Liver (tissue), 9 donors: Measurements from ENCODE around the gene RBM33. TPM values are rescaled to one million over a fixed set of nuclear protein-coding genes. Genes with fewer than 3 reads are reported as not detected.

Experiments used
- DNase-seq: peaks from one replicate; pipeline ENCODE4 v3.0.0-alpha.2; 2017; ENCODE audit warnings: low spot score
- H3K27ac ChIP-seq, 2 donors: one replicate each; pipeline ENCODE4 v1.7.0; 2013; ENCODE audit warnings: inconsistent platforms in 2 of 2, low read length in 2 of 2, control low read depth in 1 of 2, low read depth in 1 of 2, mild to moderate bottlenecking in 1 of 2
- H3K27me3 ChIP-seq, 4 donors: one replicate each; pipeline versions ENCODE4 v1.6.1 to v1.7.0; 2013; ENCODE audit warnings: low read length in 3 of 4, inconsistent platforms in 1 of 4, mild to moderate bottlenecking in 1 of 4, moderate library complexity in 1 of 4; ENCODE audit not compliant: control insufficient read depth in 4 of 4, insufficient read depth in 4 of 4
- H3K36me3 ChIP-seq, 4 donors: one replicate each; pipeline versions ENCODE4 v1.6.1 to v1.7.0; 2013; ENCODE audit warnings: low read length in 3 of 4, mild to moderate bottlenecking in 3 of 4, low read depth in 1 of 4, moderate library complexity in 1 of 4; ENCODE audit not compliant: control insufficient read depth in 4 of 4, insufficient read depth in 3 of 4
- H3K4me1 ChIP-seq, 4 donors: one replicate each; pipeline versions ENCODE4 v1.6.1 to v1.7.0; 2013; ENCODE audit warnings: low read length in 3 of 4, mild to moderate bottlenecking in 3 of 4, moderate library complexity in 1 of 4; ENCODE audit not compliant: control insufficient read depth in 4 of 4, insufficient read depth in 4 of 4
- H3K4me3 ChIP-seq, 3 donors: one replicate each; pipeline versions ENCODE4 v1.6.1 to v1.7.0; 2013; ENCODE audit warnings: low read length in 3 of 3, control low read depth in 1 of 3, low read depth in 1 of 3, mild to moderate bottlenecking in 1 of 3
- H3K9ac ChIP-seq, 2 donors: one replicate each; pipeline ENCODE4 v1.7.0; 2013; ENCODE audit warnings: low read length in 2 of 2, mild to moderate bottlenecking in 2 of 2, moderate library complexity in 2 of 2, control low read depth in 1 of 2, low read depth in 1 of 2
- H3K9me3 ChIP-seq, 4 donors: one replicate each; pipeline versions ENCODE4 v1.6.1 to v1.7.0; 2013; ENCODE audit warnings: low read length in 3 of 4; ENCODE audit not compliant: control insufficient read depth in 4 of 4
- ATF3 ChIP-seq: IDR thresholded peaks from 2 replicates; pipeline ENCODE4 v1.6.1; 2016; ENCODE audit warnings: antibody characterized with exemption
- EGR1 ChIP-seq, 2 donors: IDR thresholded peaks; 2 replicates each; pipeline ENCODE4 v1.6.1; 2016 to 2018; ENCODE audit warnings: antibody characterized with exemption in 2 of 2, low read depth in 2 of 2
- FOXA1 ChIP-seq: IDR thresholded peaks from 2 replicates; pipeline ENCODE4 v1.6.1; 2016; ENCODE audit warnings: antibody characterized with exemption
- FOXA2 ChIP-seq: IDR thresholded peaks from 2 replicates; pipeline ENCODE4 v1.6.1; 2016; ENCODE audit warnings: antibody characterized with exemption
- HNF4G ChIP-seq: IDR thresholded peaks from 2 replicates; pipeline ENCODE4 v1.6.1; 2016; ENCODE audit warnings: antibody characterized with exemption
- JUND ChIP-seq, 2 donors: IDR thresholded peaks; 2 replicates each; pipeline ENCODE4 v1.6.1; 2016; ENCODE audit warnings: antibody characterized with exemption in 2 of 2
- NR2F2 ChIP-seq: IDR thresholded peaks from 2 replicates; pipeline ENCODE4 v1.6.1; 2016; ENCODE audit warnings: antibody characterized with exemption
- RAD21 ChIP-seq, 2 donors: IDR thresholded peaks; 2 replicates each; pipeline ENCODE4 v1.6.1; 2016; ENCODE audit warnings: antibody characterized with exemption in 2 of 2, mild to moderate bottlenecking in 2 of 2
- RXRA ChIP-seq, 2 donors: IDR thresholded peaks; 2 replicates each; pipeline ENCODE4 v1.6.1; 2017 to 2018; ENCODE audit warnings: antibody characterized with exemption in 2 of 2, mild to moderate bottlenecking in 1 of 2
- SP1 ChIP-seq: IDR thresholded peaks from 2 replicates; pipeline ENCODE4 v1.6.1; 2018; ENCODE audit warnings: antibody characterized with exemption, mild to moderate bottlenecking
- TAF1 ChIP-seq: conservative IDR thresholded peaks from 2 replicates; pipeline ENCODE4 v1.6.1; 2016; ENCODE audit warnings: antibody characterized with exemption, mild to moderate bottlenecking
- YY1 ChIP-seq: IDR thresholded peaks from 2 replicates; pipeline ENCODE4 v1.6.1; 2016; ENCODE audit warnings: antibody characterized with exemption, mild to moderate bottlenecking
- ZBTB33 ChIP-seq: IDR thresholded peaks from 2 replicates; pipeline ENCODE4 v1.6.1; 2016; ENCODE audit warnings: antibody characterized with exemption
- WGBS: extraction: QIAGEN DNeasy Blood & Tissue Kit; methylation state at CpG from one replicate; pipeline ENCODE4 v1.1.7; 2013; 5-methylcytosine and 5-hydroxymethylcytosine counted together
- polyA plus RNA-seq, 2 donors: library from polyadenylated mRNA; stranded (reverse) in 1 of 2; unstranded in 1 of 2; fragments of 200-250 nt in 1 of 2; fragments of >200 nt in 1 of 2; fragmentation: Nextera tagmentation in 1 of 2; extraction: Ambion mirVana in 1 of 2; gene quantifications; one replicate each; pipeline versions ENCODE4 v1.2.1 to v1.2.3, GENCODE V29; 2013 to 2015
- total RNA-seq, 2 donors: library from RNA; depleted of rRNA; stranded (reverse); fragments of >200 nt; gene quantifications; one replicate each; pipeline ENCODE4 v1.2.3, GENCODE V29; 2014
- TF ChIP-seq, protein P1 (sequence below): IDR thresholded peaks from 2 replicates; pipeline ENCODE4 v1.6.1; 2016; ENCODE audit warnings: antibody characterized with exemption, mild to moderate bottlenecking
- TF ChIP-seq, protein P2 (sequence below): fragments of 150-350 bp; IDR thresholded peaks from 2 replicates; pipeline ENCODE4 v1.5.1; 2017; ENCODE audit warnings: improper control_type of control experiment, low read depth, low read length; ENCODE audit not compliant: missing input control
- donor health status: healthy.
- donor health status: healthy.
- donor health status: healthy.
- donor health status: healthy.
- donor health status: healthy.

Gene RBM33
- total and polyA plus RNA-seq, 4 donors: 7.8 to 48.9 (median 28.2) TPM

- TF ChIP-seq, protein P1, sequence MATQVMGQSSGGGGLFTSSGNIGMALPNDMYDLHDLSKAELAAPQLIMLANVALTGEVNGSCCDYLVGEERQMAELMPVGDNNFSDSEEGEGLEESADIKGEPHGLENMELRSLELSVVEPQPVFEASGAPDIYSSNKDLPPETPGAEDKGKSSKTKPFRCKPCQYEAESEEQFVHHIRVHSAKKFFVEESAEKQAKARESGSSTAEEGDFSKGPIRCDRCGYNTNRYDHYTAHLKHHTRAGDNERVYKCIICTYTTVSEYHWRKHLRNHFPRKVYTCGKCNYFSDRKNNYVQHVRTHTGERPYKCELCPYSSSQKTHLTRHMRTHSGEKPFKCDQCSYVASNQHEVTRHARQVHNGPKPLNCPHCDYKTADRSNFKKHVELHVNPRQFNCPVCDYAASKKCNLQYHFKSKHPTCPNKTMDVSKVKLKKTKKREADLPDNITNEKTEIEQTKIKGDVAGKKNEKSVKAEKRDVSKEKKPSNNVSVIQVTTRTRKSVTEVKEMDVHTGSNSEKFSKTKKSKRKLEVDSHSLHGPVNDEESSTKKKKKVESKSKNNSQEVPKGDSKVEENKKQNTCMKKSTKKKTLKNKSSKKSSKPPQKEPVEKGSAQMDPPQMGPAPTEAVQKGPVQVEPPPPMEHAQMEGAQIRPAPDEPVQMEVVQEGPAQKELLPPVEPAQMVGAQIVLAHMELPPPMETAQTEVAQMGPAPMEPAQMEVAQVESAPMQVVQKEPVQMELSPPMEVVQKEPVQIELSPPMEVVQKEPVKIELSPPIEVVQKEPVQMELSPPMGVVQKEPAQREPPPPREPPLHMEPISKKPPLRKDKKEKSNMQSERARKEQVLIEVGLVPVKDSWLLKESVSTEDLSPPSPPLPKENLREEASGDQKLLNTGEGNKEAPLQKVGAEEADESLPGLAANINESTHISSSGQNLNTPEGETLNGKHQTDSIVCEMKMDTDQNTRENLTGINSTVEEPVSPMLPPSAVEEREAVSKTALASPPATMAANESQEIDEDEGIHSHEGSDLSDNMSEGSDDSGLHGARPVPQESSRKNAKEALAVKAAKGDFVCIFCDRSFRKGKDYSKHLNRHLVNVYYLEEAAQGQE: no peak
- TF ChIP-seq RXRA (IDR thresholded peaks at IDR 0.05) (no peak), FOXA2 (no peak)
These were observed 54.7 kb downstream of the RBM33 start (continued) for GRCh38 chr7:155699180-155699579.

DNA sequence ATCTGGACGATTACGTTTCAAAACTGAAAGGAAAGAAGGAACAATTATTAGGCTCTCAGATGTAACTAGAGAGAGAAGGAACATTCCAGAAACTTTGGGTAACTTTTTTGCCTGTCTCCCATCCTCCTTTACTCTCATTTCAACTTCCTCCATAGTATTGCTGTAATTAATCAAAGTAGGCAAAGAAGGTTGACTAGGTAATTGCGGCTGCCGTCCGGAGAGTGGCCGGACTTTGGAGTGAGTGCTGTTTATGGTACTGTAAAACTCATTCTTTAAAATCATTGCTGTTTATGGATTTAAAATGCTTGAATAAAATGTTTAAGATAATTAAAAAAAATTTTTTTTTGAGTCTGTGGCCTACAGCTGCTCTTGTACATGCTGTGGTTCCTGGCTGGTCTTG, 56.4 kb downstream of the RBM33 start:
- Histone ChIP-seq H3K36me3 (peaks cover 8 to 28% (median 26%) of the 10 kb centered on the region in 4 donors), H3K27ac (no peak overlapping the region)
- 91% methylated on average over 6 of the region's 6 CpGs for WGBS

More for the DNA sequence above, 56.4 kb downstream of the RBM33 start:
- Histone ChIP-seq H3K9ac (no peak overlapping the region), H3K4me1 (peaks cover 0 to 7% (median 0%) of the 10 kb centered on the region in 4 donors), H3K9me3 (no peaks in the 10 kb centered on the region), H3K4me3 (no peak overlapping the region), H3K27me3 (no peaks in the 10 kb centered on the region)
- no peak for DNase-seq
- no peak for TF ChIP-seq HNF4G
- TF ChIP-seq, protein P2, sequence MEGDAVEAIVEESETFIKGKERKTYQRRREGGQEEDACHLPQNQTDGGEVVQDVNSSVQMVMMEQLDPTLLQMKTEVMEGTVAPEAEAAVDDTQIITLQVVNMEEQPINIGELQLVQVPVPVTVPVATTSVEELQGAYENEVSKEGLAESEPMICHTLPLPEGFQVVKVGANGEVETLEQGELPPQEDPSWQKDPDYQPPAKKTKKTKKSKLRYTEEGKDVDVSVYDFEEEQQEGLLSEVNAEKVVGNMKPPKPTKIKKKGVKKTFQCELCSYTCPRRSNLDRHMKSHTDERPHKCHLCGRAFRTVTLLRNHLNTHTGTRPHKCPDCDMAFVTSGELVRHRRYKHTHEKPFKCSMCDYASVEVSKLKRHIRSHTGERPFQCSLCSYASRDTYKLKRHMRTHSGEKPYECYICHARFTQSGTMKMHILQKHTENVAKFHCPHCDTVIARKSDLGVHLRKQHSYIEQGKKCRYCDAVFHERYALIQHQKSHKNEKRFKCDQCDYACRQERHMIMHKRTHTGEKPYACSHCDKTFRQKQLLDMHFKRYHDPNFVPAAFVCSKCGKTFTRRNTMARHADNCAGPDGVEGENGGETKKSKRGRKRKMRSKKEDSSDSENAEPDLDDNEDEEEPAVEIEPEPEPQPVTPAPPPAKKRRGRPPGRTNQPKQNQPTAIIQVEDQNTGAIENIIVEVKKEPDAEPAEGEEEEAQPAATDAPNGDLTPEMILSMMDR: no peak
- no peak for TF ChIP-seq JUND (IDR thresholded peaks at IDR 0.05)
- no peak for TF ChIP-seq RAD21 (IDR thresholded peaks at IDR 0.05)
- no peak for TF ChIP-seq RXRA (IDR thresholded peaks at IDR 0.05)
- TF ChIP-seq YY1: no peak
- TF ChIP-seq TAF1: no peak
- no peak for TF ChIP-seq ZBTB33
- no peak for TF ChIP-seq ATF3
- TF ChIP-seq SP1: no peak
- no peak for TF ChIP-seq NR2F2
- TF ChIP-seq FOXA1: no peak
- no peak for TF ChIP-seq EGR1 (IDR thresholded peaks at IDR 0.05; ENCODE audit: low read depth in 2 of 2)
